HepG2 (cell line): ENCODE results near the gene DYNC2I2. TPM values are rescaled to one million over a fixed set of nuclear protein-coding genes. Genes with fewer than 3 reads are reported as not detected.
A peak's percentile ranks its signal among the peaks of the same experiment; 100 is the strongest.

Source experiments
- AHR ChIP-seq: IDR thresholded peaks from 2 replicates; pipeline ENCODE4 v1.6.1; 2018; ENCODE audit warnings: missing genetic modification reagents, missing compliant biosample characterization
- BRCA1 ChIP-seq: sonication (generic); formaldehyde crosslinking; IDR thresholded peaks from 2 replicates; pipeline ENCODE4 v1.4.0; 2020; ENCODE audit warnings: missing genetic modification reagents
- CENPX ChIP-seq: sonication (generic); formaldehyde crosslinking; IDR thresholded peaks from 2 replicates; pipeline ENCODE4 v1.9.0; 2021; ENCODE audit warnings: mild to moderate bottlenecking, missing genetic modification reagents, moderate library complexity
- CREM ChIP-seq, 2 experiments: sonication (generic) in 1 of 2; formaldehyde crosslinking in 1 of 2; IDR thresholded peaks; 2 replicates each; pipeline versions ENCODE4 v1.4.0 to v1.6.1; 2016 to 2020; ENCODE audit warnings: antibody characterized with exemption in 1 of 2, mild to moderate bottlenecking in 1 of 2, missing genetic modification reagents in 1 of 2
- FOXK1 ChIP-seq: sonication (generic); formaldehyde crosslinking; IDR thresholded peaks from 2 replicates; pipeline ENCODE4 v1.4.0; 2020; ENCODE audit warnings: low read depth, missing genetic modification reagents, borderline replicate concordance
- HNF4A ChIP-seq: sonication (generic); formaldehyde crosslinking; IDR thresholded peaks from 2 replicates; pipeline ENCODE4 v1.4.0; 2020; ENCODE audit warnings: missing genetic modification reagents
- HOXA7 ChIP-seq: sonication (generic); formaldehyde crosslinking; IDR thresholded peaks from 2 replicates; pipeline ENCODE4 v1.8.1; 2022; ENCODE audit warnings: mild to moderate bottlenecking, missing genetic modification reagents, moderate library complexity
- KDM1A ChIP-seq: IDR thresholded peaks from 2 replicates; pipeline ENCODE4 v1.6.1; 2016; ENCODE audit warnings: missing compliant biosample characterization
- LCORL ChIP-seq, 2 experiments: fragments of 450-650 bp in 1 of 2; sonication (generic) in 1 of 2; formaldehyde crosslinking in 1 of 2; IDR thresholded peaks; 2 replicates each; pipeline versions ENCODE4 v1.5.0 to v1.6.1; 2017 to 2020; ENCODE audit warnings: antibody characterized with exemption in 1 of 2, missing genetic modification reagents in 1 of 2
- MEIS2 ChIP-seq: sonication (generic); formaldehyde crosslinking; IDR thresholded peaks from 2 replicates; pipeline ENCODE4 v1.9.0; 2021; ENCODE audit warnings: mild to moderate bottlenecking, missing genetic modification reagents
- NFE2 ChIP-seq: sonication (generic); formaldehyde crosslinking; IDR thresholded peaks from 2 replicates; pipeline ENCODE4 v1.4.0; 2020; ENCODE audit warnings: missing genetic modification reagents
- NKX3-1 ChIP-seq: sonication (generic); formaldehyde crosslinking; IDR thresholded peaks from 2 replicates; pipeline ENCODE4 v1.5.0; 2020; ENCODE audit warnings: missing genetic modification reagents
- PHF21A ChIP-seq: sonication (generic); formaldehyde crosslinking; IDR thresholded peaks from 2 replicates; pipeline ENCODE4 v1.5.0; 2020; ENCODE audit warnings: mild to moderate bottlenecking, missing genetic modification reagents
- SP1 ChIP-seq, 2 experiments: fragments of 450-650 bp in 1 of 2; sonication (generic) in 1 of 2; formaldehyde crosslinking in 1 of 2; IDR thresholded peaks; 2 replicates each; pipeline versions ENCODE4 v1.4.0 to v1.6.1; 2016 to 2020; ENCODE audit warnings: missing genetic modification reagents in 1 of 2
- SP140L ChIP-seq: sonication (generic); formaldehyde crosslinking; IDR thresholded peaks from 2 replicates; pipeline ENCODE4 v1.4.0; 2020; ENCODE audit warnings: missing genetic modification reagents, borderline replicate concordance
- ZNF274 ChIP-seq: sonication (generic); formaldehyde crosslinking; IDR thresholded peaks from 2 replicates; pipeline ENCODE4 v1.5.1; 2020; ENCODE audit warnings: mild to moderate bottlenecking, missing genetic modification reagents
- ZNF331 ChIP-seq: sonication (generic); formaldehyde crosslinking; IDR thresholded peaks from 2 replicates; pipeline ENCODE4 v1.4.0; 2020; ENCODE audit warnings: missing genetic modification reagents
- ZNF850 ChIP-seq: sonication (generic); formaldehyde crosslinking; conservative IDR thresholded peaks from 2 replicates; pipeline ENCODE4 v1.9.0; 2021; ENCODE audit warnings: mild to moderate bottlenecking, missing genetic modification reagents
- polyA plus RNA-seq, 8 experiments: library from polyadenylated mRNA; depleted of rRNA in 3 of 8; stranded (reverse) in 7 of 8; unstranded in 1 of 8; fragments of >200 nt; fragmentation: Illumina TruSeq in 4 of 8; extraction: Trizol in 4 of 8; gene quantifications; 2 replicates each; pipeline versions ENCODE4 v1.2.1 to v1.2.3, GENCODE V29; 2011 to 2016; ENCODE audit warnings: low read depth in 4 of 8, missing spikeins in 1 of 8, mixed read lengths in 1 of 8; ENCODE audit not compliant: insufficient read depth in 1 of 8
- total RNA-seq, 5 experiments: library from RNA; depleted of rRNA; stranded (reverse); fragments of >200 nt; fragmentation: Illumina TruSeq; extraction: Trizol; gene quantifications; 2 replicates each; pipeline ENCODE4 v1.2.3, GENCODE V29; 2016; ENCODE audit warnings: low read depth in 1 of 5
- TF ChIP-seq, protein P1 (sequence below): IDR thresholded peaks from 2 replicates; pipeline ENCODE4 v1.6.1; 2018; ENCODE audit warnings: missing genetic modification reagents
- TF ChIP-seq, protein P2 (sequence below): sonication (generic); formaldehyde crosslinking; IDR thresholded peaks from 2 replicates; pipeline ENCODE4 v1.4.0; 2020; ENCODE audit warnings: missing genetic modification reagents, mild to moderate bottlenecking, borderline replicate concordance
- TF ChIP-seq, protein P3 (sequence below): IDR thresholded peaks from 2 replicates; pipeline ENCODE4 v1.6.1; 2016; ENCODE audit warnings: mild to moderate bottlenecking, missing biosample characterization, missing genetic modification reagents
- TF ChIP-seq, protein P4 (sequence below): sonication (generic); formaldehyde crosslinking; IDR thresholded peaks from 2 replicates; pipeline ENCODE4 v1.5.0; 2020; ENCODE audit warnings: mild to moderate bottlenecking, missing genetic modification reagents, borderline replicate concordance
- TF ChIP-seq, protein P5 (sequence below): sonication (generic); formaldehyde crosslinking; conservative IDR thresholded peaks from 2 replicates; pipeline ENCODE4 v1.4.0; 2020; ENCODE audit warnings: missing genetic modification reagents

DYNC2I2 gene
- total and polyA plus RNA-seq, 2 of the 13 experiments (the other 11 are each of a cell fraction or from before 2014, with no cell fraction given) = 13.7 to 40.2 TPM

DNA sequence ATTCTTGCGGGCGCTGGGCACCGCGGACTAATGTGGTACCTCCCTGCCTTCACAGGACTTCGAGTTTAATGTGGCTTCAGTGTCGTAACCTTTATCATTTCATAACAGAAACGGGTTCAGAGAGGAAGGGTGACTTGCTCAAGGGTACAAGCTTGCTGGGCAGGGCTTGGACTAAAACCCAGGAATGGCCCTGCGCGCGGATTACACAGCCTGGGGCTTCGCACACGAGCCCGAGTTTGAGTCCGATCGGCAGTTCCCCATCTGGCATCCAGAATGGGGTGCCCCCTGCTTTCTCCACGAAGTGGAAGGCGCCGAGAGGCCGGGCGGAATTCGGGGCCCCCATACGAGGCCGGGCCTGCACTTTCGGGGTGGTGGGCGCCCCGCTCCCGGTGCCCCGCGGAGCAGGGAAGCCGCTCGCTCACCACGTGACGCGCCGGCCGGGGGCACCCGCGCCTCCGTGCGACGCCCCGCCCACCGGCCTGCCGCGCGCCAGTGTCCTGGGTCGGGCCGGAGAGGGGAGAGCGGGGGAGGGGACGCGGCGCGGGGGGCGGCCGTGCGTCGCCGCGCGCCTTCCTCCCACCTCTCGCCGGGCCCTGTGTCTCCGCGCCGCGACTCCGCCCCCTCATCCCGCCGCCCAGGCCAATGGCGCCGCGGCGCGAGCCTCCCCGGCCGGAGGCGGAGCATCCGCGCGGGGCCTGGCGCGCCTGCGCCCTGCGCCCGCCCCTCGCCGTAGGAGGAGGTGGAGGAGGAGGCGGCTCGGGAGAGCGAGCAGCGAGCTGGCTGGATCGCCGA lies 32.0 kb upstream of the DYNC2I2 start, which contains the start of gene SET (continued):
- TF ChIP-seq PHF21A (CRISPR knock-in tag) (peak; percentile 57), AHR (CRISPR knock-in tag) (no peak), FOXK1 (CRISPR knock-in tag) (no peak), ZNF850 (CRISPR knock-in tag) (no peak), HNF4A (CRISPR knock-in tag) (no peak), CENPX (CRISPR knock-in tag) (no peak), ZNF331 (CRISPR knock-in tag) (0 out of 2 replicates have a peak, but pooled peaks have one; percentile 4), SP1 (IDR thresholded peaks at IDR 0.05) (no peak), SP1 (CRISPR knock-in tag; IDR thresholded peaks at IDR 0.05) (peak; percentile 62), KDM1A (CRISPR knock-in tag) (no peak), LCORL (IDR thresholded peaks at IDR 0.05) (no peak), LCORL (CRISPR knock-in tag; IDR thresholded peaks at IDR 0.05) (no peak), ZNF274 (CRISPR knock-in tag) (peak; percentile 64; the same call in 1 of the 2 replicates), HOXA7 (CRISPR knock-in tag) (no peak), NKX3-1 (CRISPR knock-in tag) (peak; percentile 17), BRCA1 (CRISPR knock-in tag) (no peak), SP140L (no peak), CREM (IDR thresholded peaks at IDR 0.05) (no peak), CREM (CRISPR knock-in tag; IDR thresholded peaks at IDR 0.05) (no peak), MEIS2 (peak; percentile 75), NFE2 (CRISPR knock-in tag) (no peak)
- TF ChIP-seq, protein P1, sequence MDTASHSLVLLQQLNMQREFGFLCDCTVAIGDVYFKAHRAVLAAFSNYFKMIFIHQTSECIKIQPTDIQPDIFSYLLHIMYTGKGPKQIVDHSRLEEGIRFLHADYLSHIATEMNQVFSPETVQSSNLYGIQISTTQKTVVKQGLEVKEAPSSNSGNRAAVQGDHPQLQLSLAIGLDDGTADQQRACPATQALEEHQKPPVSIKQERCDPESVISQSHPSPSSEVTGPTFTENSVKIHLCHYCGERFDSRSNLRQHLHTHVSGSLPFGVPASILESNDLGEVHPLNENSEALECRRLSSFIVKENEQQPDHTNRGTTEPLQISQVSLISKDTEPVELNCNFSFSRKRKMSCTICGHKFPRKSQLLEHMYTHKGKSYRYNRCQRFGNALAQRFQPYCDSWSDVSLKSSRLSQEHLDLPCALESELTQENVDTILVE (CRISPR knock-in tag) = no peak; the same call in 1 of the 2 replicates
- TF ChIP-seq, protein P2, sequence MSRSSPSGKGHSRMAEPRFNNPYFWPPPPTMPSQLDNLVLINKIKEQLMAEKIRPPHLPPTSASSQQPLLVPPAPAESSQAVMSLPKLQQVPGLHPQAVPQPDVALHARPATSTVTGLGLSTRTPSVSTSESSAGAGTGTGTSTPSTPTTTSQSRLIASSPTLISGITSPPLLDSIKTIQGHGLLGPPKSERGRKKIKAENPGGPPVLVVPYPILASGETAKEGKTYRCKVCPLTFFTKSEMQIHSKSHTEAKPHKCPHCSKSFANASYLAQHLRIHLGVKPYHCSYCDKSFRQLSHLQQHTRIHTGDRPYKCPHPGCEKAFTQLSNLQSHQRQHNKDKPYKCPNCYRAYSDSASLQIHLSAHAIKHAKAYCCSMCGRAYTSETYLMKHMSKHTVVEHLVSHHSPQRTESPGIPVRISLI (CRISPR knock-in tag) = no peak
- TF ChIP-seq, protein P3, sequence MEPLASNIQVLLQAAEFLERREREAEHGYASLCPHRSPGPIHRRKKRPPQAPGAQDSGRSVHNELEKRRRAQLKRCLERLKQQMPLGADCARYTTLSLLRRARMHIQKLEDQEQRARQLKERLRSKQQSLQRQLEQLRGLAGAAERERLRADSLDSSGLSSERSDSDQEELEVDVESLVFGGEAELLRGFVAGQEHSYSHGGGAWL (CRISPR knock-in tag) = peak; percentile 62; the same call in 1 of the 2 replicates
- TF ChIP-seq, protein P4, sequence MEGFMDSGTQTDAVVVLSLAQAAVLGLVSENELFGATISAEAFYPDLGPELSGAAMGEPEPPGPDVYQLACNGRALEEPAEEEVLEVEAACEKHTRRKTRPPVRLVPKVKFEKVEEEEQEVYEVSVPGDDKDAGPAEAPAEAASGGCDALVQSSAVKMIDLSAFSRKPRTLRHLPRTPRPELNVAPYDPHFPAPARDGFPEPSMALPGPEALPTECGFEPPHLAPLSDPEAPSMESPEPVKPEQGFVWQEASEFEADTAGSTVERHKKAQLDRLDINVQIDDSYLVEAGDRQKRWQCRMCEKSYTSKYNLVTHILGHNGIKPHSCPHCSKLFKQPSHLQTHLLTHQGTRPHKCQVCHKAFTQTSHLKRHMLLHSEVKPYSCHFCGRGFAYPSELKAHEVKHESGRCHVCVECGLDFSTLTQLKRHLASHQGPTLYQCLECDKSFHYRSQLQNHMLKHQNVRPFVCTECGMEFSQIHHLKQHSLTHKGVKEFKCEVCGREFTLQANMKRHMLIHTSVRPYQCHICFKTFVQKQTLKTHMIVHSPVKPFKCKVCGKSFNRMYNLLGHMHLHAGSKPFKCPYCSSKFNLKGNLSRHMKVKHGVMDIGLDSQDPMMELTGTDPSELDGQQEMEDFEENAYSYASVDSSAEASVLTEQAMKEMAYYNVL (CRISPR knock-in tag) = no peak
- TF ChIP-seq, protein P5, sequence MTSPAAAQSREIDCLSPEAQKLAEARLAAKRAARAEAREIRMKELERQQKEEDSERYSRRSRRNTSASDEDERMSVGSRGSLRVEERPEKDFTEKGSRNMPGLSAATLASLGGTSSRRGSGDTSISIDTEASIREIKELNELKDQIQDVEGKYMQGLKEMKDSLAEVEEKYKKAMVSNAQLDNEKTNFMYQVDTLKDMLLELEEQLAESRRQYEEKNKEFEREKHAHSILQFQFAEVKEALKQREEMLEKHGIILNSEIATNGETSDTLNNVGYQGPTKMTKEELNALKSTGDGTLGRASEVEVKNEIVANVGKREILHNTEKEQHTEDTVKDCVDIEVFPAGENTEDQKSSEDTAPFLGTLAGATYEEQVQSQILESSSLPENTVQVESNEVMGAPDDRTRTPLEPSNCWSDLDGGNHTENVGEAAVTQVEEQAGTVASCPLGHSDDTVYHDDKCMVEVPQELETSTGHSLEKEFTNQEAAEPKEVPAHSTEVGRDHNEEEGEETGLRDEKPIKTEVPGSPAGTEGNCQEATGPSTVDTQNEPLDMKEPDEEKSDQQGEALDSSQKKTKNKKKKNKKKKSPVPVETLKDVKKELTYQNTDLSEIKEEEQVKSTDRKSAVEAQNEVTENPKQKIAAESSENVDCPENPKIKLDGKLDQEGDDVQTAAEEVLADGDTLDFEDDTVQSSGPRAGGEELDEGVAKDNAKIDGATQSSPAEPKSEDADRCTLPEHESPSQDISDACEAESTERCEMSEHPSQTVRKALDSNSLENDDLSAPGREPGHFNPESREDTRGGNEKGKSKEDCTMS = no peak
